Stimulated activated CD8-positive, alpha-beta memory T cell treated with anti-CD3 and anti-CD28 coated beads, Interleukin-12 subunit alpha, Interleukin-12 subunit beta, amount 100 ng/mL, for 4 hours (primary cell): Measurements from ENCODE around the gene EYA4.

Experiments
- DNase-seq: peaks from one replicate; pipeline ENCODE4 v3.0.0-alpha.2; 2020; ENCODE audit warnings: low read depth

EYA4 gene, protein sequence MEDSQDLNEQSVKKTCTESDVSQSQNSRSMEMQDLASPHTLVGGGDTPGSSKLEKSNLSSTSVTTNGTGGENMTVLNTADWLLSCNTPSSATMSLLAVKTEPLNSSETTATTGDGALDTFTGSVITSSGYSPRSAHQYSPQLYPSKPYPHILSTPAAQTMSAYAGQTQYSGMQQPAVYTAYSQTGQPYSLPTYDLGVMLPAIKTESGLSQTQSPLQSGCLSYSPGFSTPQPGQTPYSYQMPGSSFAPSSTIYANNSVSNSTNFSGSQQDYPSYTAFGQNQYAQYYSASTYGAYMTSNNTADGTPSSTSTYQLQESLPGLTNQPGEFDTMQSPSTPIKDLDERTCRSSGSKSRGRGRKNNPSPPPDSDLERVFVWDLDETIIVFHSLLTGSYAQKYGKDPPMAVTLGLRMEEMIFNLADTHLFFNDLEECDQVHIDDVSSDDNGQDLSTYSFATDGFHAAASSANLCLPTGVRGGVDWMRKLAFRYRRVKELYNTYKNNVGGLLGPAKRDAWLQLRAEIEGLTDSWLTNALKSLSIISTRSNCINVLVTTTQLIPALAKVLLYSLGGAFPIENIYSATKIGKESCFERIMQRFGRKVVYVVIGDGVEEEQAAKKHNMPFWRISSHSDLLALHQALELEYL

DNA sequence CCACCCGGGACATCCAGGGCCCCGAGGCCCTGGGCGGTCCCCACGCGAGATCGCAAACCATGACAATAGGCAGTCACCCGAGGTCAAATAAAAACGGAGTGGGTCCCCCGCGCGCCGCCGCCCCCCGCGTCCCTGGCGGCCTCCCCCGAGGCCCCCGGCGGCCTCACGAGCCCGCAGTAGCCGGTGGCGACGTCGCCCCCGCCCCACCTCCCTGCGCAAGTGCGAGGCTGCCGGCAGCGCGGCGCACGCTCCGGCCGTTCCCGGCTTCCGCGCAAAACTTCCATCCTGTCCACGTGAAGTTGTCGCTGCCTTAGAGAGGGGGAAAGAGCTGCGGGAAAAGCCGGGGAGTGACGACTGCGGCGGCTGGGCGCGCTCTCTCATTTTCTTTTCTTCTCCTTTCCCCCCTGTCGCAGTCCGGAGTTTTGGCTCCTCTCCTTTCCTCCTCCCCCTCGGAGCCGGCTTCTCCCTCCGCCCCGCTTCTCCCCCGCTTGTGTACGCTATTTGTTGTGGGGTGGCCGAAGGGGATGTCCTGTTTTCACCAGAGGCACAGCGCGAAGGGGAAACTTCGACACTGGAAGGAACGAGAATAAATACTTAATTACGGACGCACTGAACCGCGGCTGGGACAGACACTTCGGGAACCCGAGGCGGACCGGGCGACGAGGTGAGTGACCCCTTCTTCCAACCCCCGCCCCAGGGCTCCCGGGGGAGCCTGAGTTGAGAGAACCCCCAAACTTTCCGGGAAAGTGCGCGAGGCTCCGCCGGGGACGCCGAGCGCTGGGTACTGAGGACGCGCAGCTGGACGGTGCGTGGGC lies at the start of gene EYA4:
Gene EYA4 (plus strand): TSS at position 272 of the 815 bp plus-strand sequence. CDS start 33,424 bp downstream, outside the sequence.
- no peak for DNase-seq

DNA sequence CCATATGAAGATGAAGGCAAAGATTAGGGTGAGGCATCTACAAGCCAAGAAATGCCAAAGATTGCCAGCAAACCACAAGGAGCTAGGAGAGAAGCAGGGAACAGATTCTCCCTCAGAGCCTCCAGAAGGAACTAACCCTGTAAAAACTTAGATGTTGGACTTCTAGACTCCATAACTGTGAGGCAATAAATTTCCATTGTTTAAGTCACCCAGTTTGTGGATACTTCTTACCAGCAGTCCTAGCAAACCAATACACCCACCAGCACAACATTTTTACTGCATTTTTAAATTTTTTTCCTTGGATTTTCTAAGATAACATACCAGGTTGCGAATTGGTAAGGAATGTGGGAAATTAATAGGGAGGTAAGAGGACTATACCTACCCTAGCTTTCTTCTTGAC lies 47.8 kb upstream of the EYA4 start:
- DNase-seq: no peak

DNA sequence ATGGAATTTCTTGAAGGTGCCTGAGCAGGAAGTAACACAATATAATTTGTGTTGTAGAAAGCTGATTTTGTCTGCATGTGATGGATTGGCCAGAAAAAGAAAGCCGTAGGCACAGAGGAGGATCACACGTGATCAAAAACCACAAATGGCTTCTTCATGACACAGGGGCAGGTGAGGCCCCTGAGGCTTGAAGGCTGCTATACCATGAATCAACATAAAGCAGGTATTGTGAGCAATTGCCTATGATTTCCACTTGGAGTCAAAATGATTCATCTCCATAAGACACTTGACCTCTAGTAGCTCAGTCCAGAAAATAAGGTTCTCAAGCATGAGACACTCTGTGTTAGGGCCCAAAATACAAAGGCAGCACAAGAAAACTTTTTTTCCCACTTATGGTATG lies 42.4 kb upstream of the EYA4 start:
- no peak for DNase-seq

DNA sequence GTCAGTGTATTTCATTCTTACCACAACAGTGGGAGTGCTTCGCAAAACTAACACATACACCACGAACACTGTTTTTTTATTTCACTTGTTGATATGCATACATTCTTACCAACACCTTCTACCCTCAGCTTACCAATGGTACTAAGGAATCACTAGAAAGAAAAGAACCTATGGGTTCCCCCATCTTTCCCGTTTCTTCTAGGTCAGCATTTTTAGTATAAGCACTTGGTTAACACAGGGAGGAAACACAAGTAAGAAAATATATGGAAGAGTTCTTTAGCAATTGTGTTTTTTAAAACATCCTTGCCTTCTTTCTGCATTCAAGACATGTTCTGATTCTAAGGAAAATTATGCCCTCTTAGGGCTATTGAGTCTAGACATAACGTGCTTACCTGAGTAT lies 39.9 kb upstream of the EYA4 start:
- DNase-seq: no peak

DNA sequence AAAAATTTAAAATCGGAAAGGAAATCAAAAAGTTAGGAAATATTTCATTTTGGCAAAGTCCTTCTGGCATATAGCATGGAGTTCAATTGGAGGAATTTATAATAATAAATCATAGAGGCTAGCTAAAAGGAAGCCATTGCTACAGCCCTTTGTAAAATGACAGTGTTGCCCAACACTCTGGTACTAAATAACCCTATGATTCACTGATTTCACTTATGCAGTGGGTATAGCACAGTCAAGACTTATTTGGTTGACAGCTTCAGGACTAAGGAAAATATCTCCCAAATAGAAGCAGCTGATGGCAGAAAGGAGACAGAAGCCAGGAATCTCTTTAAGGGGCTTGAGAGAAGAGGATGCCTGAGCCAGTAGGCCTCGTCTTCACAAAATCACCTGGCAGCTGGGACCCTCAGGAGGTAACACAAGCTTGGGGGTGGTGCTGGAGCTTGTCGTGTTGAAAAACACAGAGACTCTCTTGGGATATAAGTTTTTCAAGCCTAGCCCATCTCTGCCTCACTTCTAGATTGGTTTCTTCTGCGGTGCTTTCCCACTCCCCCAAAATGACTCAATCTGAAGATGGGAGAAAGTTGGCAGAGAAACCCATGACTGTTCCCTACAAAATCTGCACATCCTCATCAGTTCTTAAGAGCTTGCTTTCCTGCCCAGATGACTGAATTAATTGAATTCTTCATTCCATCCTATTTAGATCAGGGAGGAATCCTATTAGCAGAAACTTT lies 38.4 kb upstream of the EYA4 start:
- DNase-seq: no peak

DNA sequence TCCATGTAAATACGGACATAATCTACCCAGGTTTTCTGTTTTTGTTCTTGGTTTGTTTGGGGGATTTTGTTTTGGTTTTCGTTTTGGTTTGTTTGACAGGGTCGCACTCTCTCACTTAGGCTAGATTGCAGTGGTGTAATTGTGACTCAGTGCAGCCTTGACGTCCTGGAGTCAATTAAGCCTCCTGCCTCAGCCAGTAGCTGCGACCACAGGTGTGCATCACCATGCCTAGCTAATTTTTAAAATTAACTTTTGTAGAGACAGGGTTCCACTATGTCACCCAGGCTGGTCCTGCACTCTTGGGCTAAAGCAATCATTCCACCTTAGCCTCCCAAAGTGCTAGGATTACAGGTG lies 37.8 kb upstream of the EYA4 start:
- no peak for DNase-seq

DNA sequence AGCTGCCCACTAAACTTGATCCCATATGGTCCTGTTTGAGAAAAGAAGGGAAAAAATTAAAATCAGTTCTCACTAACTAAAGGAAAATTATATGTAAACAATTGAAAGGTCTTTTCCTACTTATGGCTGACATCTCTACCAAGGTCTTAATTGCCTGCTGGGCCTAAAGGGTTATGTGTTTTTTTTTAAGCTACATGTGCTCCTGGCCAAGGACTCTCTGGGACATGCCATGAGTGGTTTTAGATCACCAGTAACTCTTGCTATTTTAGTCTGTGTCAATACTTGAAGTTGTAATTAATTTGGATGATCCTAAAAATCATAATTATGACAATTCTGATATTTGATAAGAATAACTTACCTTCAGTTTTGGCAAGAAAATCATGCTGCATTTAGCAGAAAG lies 35.9 kb upstream of the EYA4 start:
- DNase-seq: no peak

DNA sequence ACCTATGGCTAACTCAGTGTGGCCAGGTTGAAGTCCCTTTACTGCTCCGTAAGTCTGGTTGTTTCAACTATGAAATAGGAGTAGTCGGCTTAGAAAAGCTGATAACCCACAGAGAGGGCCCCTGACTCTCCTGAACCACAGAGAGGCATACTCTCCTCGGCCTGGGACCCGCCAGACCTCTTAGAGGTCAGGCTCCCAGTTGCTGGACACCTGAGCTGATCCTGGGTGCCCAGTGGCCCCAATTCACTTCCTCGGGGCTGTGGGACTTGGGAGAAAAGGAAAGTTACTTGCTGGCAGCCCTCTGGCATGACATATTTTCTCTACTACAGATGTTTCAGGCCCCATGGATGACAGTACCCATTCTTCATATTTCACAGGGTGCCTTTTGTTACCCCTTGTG lies 34.2 kb upstream of the EYA4 start:
- no peak for DNase-seq

DNA sequence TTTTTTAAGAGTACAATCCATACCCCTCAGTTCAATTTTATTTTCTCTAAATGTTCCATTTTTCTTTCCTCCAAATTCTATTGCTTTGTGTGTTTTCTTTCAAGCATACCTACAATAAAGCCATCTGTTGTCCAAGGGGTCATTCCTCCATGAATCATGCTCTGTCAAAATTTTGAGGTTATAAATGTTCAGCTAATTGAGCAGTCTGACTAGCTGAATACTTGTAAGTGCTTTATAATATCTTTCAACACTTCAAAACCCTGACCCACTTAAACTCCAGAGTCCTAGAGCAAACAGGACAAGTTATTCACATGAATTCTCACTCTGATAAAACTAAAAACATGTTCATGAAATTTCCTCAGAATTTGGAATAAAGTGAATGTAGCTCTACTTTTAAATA lies 33.4 kb upstream of the EYA4 start:
- DNase-seq: no peak

DNA sequence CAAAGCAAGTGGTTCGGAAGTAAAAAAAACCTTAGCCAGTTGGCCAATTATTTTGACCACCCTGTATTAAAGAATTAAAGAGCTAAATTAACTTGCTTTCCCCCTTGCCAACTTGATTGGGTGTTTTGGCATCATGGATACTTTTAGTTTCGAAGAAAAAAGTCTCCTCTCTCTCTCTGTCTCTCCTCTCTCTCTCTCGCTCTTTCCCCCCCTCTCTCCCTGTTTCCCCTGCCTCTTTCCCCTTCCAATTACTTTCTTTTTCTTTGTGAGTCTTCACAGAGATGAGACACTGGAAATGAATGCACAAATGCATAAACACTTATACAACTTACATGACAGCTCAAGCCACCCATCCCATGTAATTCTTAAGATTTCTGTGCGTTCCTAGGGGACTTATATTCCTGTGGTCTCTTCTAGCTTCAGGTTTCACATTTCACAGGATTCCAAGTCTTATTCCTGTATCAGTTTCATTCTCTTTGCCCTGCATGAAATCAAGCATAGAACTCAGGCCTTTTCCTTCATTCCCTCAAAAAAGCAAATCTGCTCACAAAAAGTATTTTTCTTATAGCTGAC lies 32.9 kb upstream of the EYA4 start:
- no peak for DNase-seq

DNA sequence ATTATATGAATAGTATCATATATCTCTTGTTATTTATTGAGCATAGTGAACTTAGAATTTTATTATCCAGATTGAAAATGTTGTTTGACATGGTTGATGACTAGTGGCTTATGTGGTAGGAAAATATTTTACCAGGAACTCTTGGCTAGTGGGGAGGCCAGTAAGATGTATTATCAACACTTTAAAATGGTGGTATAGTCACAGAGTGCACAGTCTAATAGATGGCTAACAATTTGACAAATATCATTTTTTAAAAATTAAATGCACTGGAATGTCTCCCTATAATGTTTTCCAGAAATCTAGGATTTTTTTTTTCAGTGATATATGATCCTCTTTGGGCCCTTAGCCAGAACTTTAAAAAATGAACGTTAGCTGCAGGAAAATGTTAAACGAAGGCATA lies 26.9 kb upstream of the EYA4 start:
- DNase-seq: no peak

DNA sequence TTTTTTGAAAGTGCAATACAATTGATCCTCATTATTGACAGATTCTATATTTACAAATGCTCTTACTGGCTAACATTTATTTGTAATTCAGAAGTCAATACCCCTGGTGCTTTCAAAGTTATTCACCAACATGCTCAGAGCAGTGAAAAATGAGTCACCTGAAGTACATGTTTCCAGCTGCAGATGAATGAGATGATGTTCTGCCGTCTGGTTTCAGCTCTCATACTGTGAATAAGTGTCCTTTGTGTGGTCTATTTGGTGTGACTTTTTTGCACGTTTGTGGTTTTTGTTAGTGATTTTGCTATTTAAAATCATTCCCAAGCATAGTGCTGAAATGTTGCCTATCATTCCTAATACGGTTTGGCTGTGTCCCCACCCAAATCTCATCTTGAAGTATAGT lies 22.3 kb upstream of the EYA4 start:
- DNase-seq: no peak

DNA sequence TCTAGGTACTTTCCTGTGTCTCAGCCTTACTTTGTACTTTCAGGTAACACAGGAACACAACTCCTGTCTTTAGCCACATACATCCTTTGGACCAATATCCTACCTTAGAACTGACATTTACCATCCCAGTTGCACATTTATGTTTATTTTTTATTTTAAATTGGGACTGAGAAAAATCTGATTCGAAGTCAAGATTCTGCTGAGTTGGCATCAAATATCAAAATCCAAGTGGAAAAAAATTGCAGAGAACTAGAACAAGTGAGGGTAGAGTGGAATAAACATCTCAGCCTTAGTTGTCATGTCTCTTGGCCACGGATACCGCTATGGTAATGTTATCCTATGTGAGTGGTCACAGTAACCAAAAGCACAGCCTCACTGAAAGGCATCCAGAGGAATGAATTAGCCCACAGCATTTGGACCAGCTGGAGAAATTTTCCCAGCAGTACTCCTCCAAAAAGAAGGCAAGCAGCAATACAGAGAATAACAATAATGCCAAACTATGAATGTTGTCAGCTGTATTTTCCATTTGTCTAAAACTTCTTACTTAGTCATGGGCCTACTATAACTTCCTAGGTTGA lies 17.6 kb upstream of the EYA4 start:
- DNase-seq: no peak

DNA sequence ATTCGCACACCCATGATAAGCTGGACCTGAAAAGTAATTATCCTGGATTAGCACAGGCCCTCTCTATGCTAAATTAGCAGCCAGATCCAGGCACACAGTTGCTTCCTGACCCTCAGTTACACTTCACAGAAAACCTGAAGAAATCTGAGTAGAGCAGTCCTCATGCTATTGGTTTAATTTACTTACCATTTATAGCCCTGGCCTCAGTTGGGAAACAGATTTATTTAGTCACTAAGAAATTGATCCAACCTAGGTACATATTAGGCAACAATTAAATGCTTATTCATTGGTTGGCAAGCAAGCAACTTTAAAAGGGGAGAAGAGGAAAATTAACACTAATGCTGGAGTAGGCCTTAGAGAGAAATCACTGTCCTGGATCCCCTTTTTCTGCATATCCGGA lies 15.6 kb upstream of the EYA4 start:
- DNase-seq: no peak

DNA sequence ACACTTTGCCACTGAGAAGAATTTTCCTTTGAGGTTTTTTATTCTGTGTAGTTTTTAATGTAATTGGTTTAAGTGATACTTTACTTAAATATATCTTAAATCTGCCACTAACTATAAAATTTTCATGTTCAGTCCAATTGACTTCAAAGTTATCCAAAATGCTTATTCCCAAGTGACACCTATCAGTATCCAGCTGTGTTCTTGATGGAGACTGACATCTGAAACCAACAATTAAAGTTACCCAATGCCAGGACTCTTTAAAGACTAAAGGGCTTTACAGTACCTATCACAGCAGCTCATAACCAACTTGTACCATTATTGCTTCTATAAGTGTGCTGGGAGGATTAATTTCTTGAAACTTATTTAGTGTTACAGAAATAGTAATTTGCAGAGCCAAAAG lies 13.8 kb upstream of the EYA4 start:
- DNase-seq: no peak

DNA sequence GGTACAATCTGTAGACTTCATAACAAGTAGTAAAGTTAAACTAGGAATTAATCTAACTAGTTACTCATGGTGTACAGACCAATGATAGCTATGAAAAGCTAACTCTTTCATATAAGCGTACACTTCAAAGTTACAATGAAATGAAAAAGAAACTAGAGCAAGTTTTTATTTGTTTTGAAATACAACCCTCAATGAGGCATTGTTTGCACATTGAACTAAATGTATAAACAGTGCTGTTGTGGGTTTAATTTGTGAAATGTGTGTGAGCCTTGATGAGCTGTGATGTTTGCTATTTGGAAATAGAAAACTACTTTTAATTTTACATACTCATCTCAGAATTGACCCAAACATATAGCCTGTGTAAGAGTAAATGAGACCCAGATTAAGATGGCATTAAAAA lies 11.1 kb upstream of the EYA4 start:
- no peak for DNase-seq

DNA sequence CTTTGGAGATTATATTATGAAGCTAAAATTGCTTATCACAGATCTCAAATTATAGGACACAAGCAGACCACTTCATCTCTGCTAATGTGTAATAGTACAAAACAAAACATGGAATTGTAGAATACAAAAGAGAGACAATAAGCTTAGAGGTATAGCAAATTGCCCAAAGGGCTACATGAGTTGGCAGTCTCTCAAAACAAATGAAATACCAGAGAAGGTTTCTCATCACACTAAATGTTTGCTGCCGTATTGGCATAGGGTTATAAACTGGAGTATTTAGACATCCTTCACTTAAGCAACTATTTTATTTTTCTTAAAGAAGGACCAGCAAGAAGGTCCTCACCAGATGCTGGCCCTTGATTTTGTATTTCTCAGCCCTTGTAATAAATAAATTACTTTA lies 5.9 kb upstream of the EYA4 start:
- no peak for DNase-seq

DNA sequence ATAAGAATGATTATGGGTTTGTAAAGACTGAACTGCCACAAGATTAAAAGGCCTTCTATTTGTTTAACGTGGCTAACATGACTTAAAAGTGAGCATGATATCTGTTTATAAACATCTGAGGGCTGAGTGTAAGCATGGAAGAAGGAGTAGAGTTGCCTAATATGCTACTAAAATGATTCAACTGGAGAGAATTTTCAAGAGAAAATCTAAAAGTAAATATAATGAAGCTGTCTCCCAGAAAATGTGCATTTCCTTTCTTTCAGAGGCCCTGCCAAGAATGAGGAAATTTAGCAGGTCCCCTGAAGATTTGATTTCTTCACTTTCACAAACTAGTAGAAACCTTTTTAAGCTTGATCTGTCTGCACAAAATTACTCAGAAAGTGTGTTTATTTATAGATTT lies 4.2 kb upstream of the EYA4 start:
- no peak for DNase-seq

DNA sequence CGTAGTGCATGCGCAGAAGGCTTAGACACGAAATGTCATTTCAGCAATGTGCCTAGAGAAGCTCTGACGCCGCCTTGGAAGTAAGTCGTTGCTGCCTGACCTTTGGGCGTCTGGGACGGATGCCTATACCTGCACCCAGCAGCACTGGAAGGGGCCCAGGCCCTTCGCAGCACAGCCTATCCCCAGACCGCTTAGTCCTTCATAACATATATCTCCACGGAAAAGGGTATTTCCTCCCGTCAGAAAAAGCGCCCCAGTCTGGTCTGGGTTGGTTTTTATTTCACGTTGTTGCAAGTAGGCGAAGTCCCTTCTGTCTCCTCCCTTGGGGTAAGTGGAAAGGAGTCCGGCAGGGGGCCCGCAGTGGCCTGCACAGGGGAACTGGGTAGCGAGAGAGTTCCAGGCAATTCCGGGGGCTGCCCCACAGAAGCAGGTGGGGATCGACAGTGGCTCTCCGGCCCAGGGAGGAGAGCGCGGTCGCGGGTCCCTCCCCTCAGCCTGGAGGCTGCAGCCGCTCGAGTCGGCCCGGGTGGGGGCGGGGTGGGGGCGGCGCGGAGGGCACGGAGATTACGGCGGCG lies 559 bp upstream of the EYA4 start:
- DNase-seq: no peak

DNA sequence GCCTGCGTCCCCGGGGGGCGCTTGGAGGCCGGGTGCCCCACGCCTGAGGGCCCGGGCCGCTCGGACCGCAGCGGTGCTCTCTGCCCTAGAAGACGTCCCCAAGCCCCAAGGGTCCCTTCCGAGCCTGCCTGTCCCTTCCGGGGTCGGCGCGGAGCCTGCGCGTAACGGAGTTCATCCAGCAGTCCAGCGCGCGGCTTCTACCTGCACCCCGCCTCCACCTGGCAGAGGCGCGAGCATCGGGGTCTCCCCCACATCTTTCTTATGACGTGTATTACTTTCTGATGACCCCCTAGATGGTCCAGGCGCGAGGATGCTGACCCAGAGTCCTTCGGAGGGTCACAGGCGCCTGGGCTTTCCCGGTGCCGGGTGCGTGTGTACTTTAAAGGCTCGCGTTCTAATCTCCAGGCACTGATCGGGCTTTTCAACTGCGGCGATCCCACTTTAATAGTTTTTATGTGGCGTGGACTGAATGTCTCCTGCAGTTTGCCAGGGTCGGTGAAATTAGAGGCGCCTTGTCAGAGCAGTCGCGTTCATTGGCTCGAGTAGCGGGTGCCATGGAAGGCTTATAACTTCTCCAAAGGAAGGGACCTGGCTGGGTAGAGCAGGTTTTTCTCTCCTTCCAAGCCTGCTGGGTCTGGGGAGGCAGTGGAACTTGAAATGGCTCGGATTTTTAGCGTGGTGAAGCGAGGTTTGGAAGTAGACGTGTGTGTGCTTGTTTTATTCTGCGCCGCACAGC lies 912 bp downstream of the EYA4 start:
- DNase-seq: no peak
